HEK293T (cell line): ENCODE results near the gene CFAP54.

Source experiments
- CTCF ChIA-PET: fragments of 350-600 bp; formaldehyde crosslinking; extraction: SDS; loops from one replicate; lab custom pipeline; 2021; ENCODE audit warnings: antibody characterized with exemption, inconsistent platforms; lab: Yijun Ruan, JAX
- POLR2A ChIA-PET: fragments of 350-600 bp; formaldehyde crosslinking; extraction: SDS; loops from one replicate; lab custom pipeline; 2020; ENCODE audit warnings: antibody characterized with exemption, inconsistent platforms; lab: Yijun Ruan, JAX
- DNase-seq: peaks from one replicate; pipeline ENCODE4 v3.0.0; 2012; ENCODE audit warnings: mixed read lengths; ENCODE audit errors: extremely low spot score
- ARNT ChIP-seq: fragments of 450-650 bp; IDR thresholded peaks from 2 replicates; pipeline ENCODE4 v1.6.1; 2017; ENCODE audit warnings: mild to moderate bottlenecking
- BHLHE40 ChIP-seq: fragments of 450-650 bp; IDR thresholded peaks from 2 replicates; pipeline ENCODE4 v1.6.1; 2016; ENCODE audit warnings: mild to moderate bottlenecking, moderate library complexity, borderline replicate concordance
- CTBP1 ChIP-seq: fragments of 450-650 bp; IDR thresholded peaks from 2 replicates; pipeline ENCODE4 v1.6.1; 2016; ENCODE audit warnings: borderline replicate concordance
- ELF4 ChIP-seq: fragments of 450-650 bp; IDR thresholded peaks from 2 replicates; pipeline ENCODE4 v1.6.1; 2017; ENCODE audit warnings: antibody characterized with exemption
- FOXA1 ChIP-seq: fragments of 450-650 bp; IDR thresholded peaks from 2 replicates; pipeline ENCODE4 v1.6.1; 2016; ENCODE audit warnings: mild to moderate bottlenecking
- FOXK2 ChIP-seq: fragments of 450-650 bp; IDR thresholded peaks from 2 replicates; pipeline ENCODE4 v1.6.1; 2016; ENCODE audit warnings: mild to moderate bottlenecking
- FOXM1 ChIP-seq: fragments of 450-650 bp; IDR thresholded peaks from 2 replicates; pipeline ENCODE4 v1.6.1; 2017; ENCODE audit warnings: mild to moderate bottlenecking, borderline replicate concordance
- HDGF ChIP-seq: fragments of 450-650 bp; IDR thresholded peaks from 2 replicates; pipeline ENCODE4 v1.6.1; 2017; ENCODE audit warnings: antibody characterized with exemption, borderline replicate concordance
- L3MBTL2 ChIP-seq: fragments of 450-650 bp; conservative IDR thresholded peaks from 2 replicates; pipeline ENCODE4 v1.6.1; 2016; ENCODE audit warnings: mild to moderate bottlenecking
- LEF1 ChIP-seq: fragments of 450-650 bp; IDR thresholded peaks from 2 replicates; pipeline ENCODE4 v1.6.1; 2017; ENCODE audit warnings: mild to moderate bottlenecking, borderline replicate concordance
- NFRKB ChIP-seq: fragments of 450-650 bp; IDR thresholded peaks from 2 replicates; pipeline ENCODE4 v1.6.1; 2016; ENCODE audit warnings: mild to moderate bottlenecking, moderate library complexity
- SP1 ChIP-seq: fragments of 450-650 bp; IDR thresholded peaks from 2 replicates; pipeline ENCODE4 v1.6.1; 2017
- SUZ12 ChIP-seq: fragments of 450-650 bp; IDR thresholded peaks from 2 replicates; pipeline ENCODE4 v1.6.1; 2016; ENCODE audit warnings: mild to moderate bottlenecking
- TARDBP ChIP-seq: fragments of 450-650 bp; IDR thresholded peaks from 2 replicates; pipeline ENCODE4 v1.6.1; 2016
- ZNF384 ChIP-seq: fragments of 450-650 bp; IDR thresholded peaks from 2 replicates; pipeline ENCODE4 v1.6.1; 2016
- TF ChIP-seq, protein P1 (sequence below): fragments of 450-650 bp; IDR thresholded peaks from 2 replicates; pipeline ENCODE4 v1.6.1; 2016

The CFAP54 gene

DNA sequence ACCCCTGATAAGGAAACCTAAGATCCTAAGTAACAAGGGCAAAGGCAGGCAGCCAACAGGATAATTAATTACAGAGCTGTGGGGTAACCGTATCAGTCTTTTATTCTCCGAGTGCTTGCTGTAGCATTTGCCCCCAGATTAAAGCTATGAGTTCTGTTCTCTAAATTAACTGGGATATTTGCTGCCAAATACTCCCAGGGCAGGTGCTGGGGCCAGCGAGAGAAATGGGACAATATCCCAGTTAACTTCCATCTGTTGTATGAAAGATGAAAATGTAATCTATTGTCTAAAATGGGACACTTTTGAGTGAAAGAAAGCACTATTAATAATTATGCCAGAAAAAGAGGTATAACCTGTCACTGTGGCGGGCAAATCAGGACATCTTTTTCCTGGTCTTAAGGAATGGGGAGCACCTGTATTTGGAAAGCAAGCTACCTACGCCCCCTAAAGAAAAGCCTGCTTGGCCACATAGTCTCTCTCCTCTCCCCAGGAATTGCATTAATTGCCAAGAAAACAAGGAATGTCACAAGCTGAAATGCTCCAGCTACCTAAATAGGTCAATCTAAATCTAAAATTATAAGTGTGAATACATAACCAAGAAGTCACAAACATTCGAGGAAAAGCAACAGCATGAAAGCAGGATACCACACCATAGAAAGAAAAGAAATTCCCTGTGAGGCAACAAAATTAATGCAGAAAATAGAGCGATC is 26.7 kb upstream of the CFAP54 start:
- CTCF ChIA-PET = no interaction called here
- TF ChIP-seq CTBP1 (no peak), LEF1 (no peak), FOXK2 (no peak), L3MBTL2 (no peak), ARNT (no peak)
- no peak for DNase-seq
- POLR2A ChIA-PET = no interaction called here

DNA sequence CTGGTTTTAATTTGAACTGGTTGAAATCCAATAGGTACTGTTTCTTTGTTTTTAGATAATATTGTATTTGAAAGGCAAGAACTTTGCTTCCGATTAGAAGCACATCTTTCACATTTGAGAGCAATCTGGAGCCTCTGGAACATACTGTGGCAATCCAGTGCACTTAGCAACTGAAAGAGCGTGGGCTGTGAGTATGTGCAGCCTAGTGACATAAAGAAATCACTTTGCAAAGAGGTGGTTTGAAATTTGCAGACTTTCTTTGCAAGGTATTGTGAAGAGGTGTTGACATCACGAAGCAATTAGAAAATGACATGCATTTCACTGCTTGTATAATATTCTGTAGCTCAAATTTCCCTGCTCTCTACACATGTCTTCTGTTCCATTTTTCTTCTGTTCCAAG is 23.5 kb upstream of the CFAP54 start:
- TF ChIP-seq FOXA1 (no peak), ZNF384 (no peak), CTBP1 (no peak), LEF1 (no peak), SUZ12 (no peak), NFRKB (no peak), FOXK2 (no peak), L3MBTL2 (no peak), HDGF (no peak), ELF4 (no peak), BHLHE40 (no peak)
- ChIA-PET POLR2A (no interaction called here), CTCF (no interaction called here)
- DNase-seq = no peak

- no peak for DNase-seq
- no peak for TF ChIP-seq SP1
- POLR2A ChIA-PET = no interaction called here
These were observed 22.2 kb upstream of the CFAP54 start for GRCh38 chr12:96466939-96467751.

DNA sequence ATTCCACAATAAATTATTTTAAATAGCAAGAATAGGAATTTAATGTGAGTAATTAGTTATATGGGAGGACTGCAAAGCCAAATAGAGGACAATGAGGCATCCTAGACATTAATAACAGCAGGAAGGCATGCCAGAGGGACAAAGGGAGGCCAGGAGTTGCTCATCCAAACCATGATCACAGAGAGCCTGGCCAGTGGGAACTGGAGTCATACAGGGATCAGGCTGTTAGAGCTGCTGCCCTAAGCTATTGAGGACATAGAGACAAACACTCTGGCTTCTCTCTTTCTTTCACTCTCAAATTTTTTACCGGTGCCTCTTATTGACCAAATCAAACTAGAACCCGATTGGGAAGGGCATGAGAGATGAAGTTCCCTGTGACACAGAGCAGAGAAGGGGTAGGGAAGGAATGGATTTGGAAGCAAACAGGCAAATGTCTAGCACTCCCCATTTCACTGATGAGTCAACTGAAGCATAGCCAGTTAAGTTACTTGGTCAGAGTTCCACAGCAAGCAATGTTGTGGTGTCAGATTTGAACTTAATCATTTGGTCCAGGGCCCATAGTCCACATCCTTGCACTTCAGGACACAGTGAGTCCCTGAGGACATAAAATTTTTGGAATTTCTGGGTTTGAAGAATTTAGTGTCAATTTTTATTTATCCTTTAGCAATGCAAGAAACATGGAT is 17.9 kb upstream of the CFAP54 start:
- ChIA-PET POLR2A (no interaction called here), CTCF (no interaction called here)
- DNase-seq = no peak
- TF ChIP-seq LEF1 (no peak), SUZ12 (no peak), HDGF (no peak), ZNF384 (no peak), BHLHE40 (no peak), ARNT (no peak), NFRKB (no peak), TARDBP (no peak), L3MBTL2 (no peak), FOXK2 (no peak), FOXA1 (no peak), SP1 (no peak)
- TF ChIP-seq, protein P1, sequence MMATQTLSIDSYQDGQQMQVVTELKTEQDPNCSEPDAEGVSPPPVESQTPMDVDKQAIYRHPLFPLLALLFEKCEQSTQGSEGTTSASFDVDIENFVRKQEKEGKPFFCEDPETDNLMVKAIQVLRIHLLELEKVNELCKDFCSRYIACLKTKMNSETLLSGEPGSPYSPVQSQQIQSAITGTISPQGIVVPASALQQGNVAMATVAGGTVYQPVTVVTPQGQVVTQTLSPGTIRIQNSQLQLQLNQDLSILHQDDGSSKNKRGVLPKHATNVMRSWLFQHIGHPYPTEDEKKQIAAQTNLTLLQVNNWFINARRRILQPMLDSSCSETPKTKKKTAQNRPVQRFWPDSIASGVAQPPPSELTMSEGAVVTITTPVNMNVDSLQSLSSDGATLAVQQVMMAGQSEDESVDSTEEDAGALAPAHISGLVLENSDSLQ = no peak

More at GRCh38 chr12:96466939-96467751, 22.2 kb upstream of the CFAP54 start:
- CTCF ChIA-PET = interaction anchor here (0.5 kb wide), 1 partner anchor 29 kb away, joined by 3 read pairs; no protein-coding TSS in a partner anchor

- no peak for DNase-seq
- TF ChIP-seq BHLHE40 = no peak
- no peak for TF ChIP-seq FOXK2
- TF ChIP-seq FOXM1 = no peak
- no peak for TF ChIP-seq CTBP1
- no peak for TF ChIP-seq ARNT
- no peak for TF ChIP-seq TARDBP
- no peak for TF ChIP-seq L3MBTL2
- TF ChIP-seq SP1 = no peak
- no peak for TF ChIP-seq NFRKB
- TF ChIP-seq ZNF384 = no peak
- TF ChIP-seq LEF1 = no peak
- no peak for TF ChIP-seq ELF4
- no peak for TF ChIP-seq HDGF
- TF ChIP-seq, protein P1 = no peak
- CTCF ChIA-PET = no interaction called here
These were observed 17.0 kb upstream of the CFAP54 start for GRCh38 chr12:96472384-96472783.

GRCh38 chr12:96473394-96474093 is 15.8 kb upstream of the CFAP54 start:
- TF ChIP-seq ARNT = no peak
- TF ChIP-seq, protein P1 = no peak
- TF ChIP-seq L3MBTL2 = no peak
- TF ChIP-seq TARDBP = no peak
- no peak for TF ChIP-seq ELF4
- no peak for TF ChIP-seq SP1
- no peak for TF ChIP-seq NFRKB
- TF ChIP-seq CTBP1 = no peak
- no peak for TF ChIP-seq ZNF384
- no peak for TF ChIP-seq BHLHE40
- no peak for TF ChIP-seq SUZ12
- no peak for TF ChIP-seq LEF1
- TF ChIP-seq FOXM1 = no peak
- no peak for TF ChIP-seq FOXA1
- TF ChIP-seq HDGF = no peak
- TF ChIP-seq FOXK2 = no peak
- no peak for DNase-seq
- ChIA-PET CTCF (no interaction called here), POLR2A (no interaction called here)

More at GRCh38 chr12:96472384-96472783, 17.0 kb upstream of the CFAP54 start:
- POLR2A ChIA-PET = no interaction called here
